GM18909 (cell line): ENCODE data around the gene DESI2.
"Not testable (repeated sequence)": the region's sequence is repeated elsewhere in the genome, so short reads cannot be mapped to it uniquely, and the experiment has no call there.

Experiments
- ATAC-seq: cut with Tn5 transposase; IDR thresholded peaks from one replicate; pipeline ENCODE4 v1.9.1; 2021; ENCODE audit warnings: mild to moderate bottlenecking; ENCODE audit not compliant: unreplicated experiment, poor library complexity

Gene DESI2

GRCh38 chr1:244702620-244703019 is 49.7 kb downstream of the DESI2 start:
- no peak for ATAC-seq

DNA sequence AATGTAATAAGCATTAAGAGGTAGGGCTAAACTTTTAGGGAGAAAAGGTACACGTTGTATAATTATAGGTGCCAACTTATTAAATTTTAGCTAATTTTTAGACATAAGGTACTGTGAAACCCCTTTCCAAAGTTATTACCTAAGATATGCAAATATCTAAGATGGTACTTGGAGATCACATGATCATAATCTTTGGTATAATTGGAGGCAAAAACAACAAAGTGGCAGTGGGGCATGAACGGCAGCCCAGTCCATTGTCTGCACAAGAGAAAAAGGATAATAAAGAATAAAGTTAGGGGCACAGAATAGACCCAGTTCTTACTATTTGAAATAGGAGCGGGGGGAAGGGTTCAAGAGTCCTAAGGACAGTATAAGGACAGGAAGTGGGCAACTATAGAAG is 51.2 kb downstream of the DESI2 start:
- ATAC-seq = no peak

- no peak for ATAC-seq
Observed at GRCh38 chr1:244705261-244706234, 52.6 kb downstream of the DESI2 start.

DNA sequence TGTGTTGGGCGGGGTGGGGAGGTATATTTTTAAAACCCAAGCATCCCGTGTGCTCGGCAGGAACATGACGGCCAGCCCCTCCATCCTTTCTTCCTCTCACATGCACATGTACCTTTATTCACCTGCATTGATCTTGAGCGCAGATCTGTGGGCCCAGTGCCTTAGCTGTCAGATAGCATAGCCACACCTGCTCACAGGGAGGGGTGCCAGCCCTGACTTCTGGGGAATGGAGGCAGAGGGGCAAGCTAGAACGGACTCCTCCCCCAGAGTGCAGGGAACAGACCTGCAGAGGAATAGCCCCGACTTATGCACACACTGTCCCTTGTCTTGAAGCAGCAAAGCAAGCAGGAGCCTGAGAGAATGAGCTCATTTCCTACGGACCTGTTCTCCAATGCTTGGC is 56.1 kb downstream of the DESI2 start:
- no peak for ATAC-seq

DNA sequence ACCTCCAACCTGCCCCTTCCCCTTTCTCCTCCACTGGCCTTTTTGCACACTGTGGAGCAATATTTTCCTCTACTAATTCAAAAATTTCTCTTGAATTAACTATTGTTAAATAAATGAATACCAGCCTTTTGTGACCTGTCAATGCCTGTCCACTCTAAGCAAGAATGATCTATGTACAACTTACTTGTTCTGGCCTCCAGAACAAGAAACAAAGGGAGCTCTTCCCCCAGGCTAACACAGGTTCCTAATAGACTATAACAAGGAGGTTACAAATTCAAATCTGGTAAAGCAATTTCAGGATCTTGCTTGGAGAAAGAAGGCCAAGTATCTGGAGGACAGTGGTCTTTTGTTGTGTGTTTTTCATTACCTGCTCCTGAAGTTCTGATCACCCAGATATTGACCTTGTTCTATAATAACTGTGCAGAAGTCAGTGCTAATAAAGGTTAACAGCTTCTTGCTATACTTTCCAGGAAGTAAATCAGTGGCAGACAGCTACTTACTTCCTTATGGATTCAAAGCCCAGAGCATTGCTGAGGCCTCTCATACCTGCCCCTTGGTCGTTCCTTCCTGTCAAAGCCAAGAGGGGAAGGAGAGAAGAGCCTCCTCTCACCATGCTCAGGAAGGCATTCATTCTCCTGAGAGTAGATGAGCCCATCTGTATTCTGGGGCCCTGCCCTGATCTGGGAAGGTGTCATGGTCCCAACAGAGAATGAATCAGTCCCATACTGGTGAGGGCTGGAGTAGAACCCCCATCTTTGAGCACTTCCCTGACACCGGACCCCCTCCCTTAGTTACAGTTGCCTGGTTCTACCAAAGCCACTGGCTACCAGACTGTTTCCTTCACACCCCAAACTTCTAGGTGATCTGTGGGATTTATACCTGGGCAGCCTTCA is 56.8 kb downstream of the DESI2 start:
- no peak for ATAC-seq

- no peak for ATAC-seq
Observed at GRCh38 chr1:244710474-244711062, 57.6 kb downstream of the DESI2 start.

GRCh38 chr1:244712669-244713068 is 59.7 kb downstream of the DESI2 start:
- no peak for ATAC-seq

- no peak for ATAC-seq
Observed at GRCh38 chr1:244713332-244713731, 60.4 kb downstream of the DESI2 start.

- no peak for ATAC-seq
Observed at GRCh38 chr1:244727871-244728474, 75.0 kb downstream of the DESI2 start.

DNA sequence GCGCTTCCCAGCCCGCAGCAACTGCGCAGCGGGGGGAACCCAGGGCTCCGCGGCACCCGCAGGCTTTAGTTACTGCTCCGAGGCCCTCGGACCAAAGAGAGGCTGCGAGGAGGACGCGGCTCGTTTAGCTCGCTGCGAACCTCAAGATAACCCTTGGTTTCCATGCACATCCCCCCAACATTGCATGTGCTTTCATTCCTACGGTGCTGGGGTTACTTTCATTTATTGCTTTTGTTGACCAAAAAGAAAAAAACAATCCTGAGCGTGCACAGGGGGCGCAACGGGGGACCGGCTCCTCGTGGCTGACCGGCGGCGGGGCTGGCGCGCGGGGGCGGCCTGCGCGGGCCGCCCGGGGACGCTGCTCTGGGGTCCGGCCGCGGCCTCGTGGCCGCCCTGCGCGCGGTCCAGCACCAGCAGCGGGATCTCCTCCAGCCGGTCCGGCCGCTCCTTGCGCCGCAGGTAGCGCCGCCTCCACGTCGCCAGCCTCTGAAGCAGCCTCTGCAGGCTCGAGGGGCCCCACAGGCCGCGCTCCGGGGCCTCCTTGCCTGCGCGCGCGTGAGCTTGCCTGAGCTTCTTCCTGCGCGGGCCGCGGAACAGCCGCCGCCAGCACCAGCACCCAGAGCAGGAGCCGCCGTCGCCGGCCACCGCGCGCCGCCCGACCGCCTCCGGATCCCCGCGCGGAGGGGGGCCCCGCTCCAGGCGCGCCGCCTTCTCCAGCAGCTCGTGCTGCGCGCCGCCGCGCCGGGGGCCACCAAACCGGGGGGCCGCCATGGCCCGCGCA is 77.4 kb downstream of the DESI2 start:
- no peak for ATAC-seq

DNA sequence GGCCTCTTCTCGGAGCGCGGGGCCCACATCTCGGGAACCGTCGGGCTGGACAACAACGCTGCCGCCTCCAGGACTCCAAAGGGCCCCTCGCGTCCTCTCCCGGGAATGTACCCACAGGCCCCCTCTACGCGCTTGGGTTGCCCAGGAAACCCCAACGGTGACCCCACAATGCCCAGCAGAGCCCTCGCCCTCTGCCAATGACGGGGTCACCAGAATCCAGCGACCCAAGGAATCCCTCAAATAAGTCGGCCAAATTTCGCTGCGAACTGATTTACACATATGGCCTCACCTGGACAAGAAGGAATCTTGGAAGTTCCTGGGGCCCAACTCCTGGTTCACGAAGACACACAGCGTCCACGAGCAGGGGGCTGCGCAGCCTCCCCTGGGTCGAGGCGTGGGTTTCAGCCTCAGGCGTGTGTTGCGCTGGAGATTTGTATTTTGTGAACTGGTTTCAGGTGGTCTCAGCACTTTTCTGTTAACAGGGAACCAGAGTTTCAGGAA is 78.1 kb downstream of the DESI2 start:
- no peak for ATAC-seq

DNA sequence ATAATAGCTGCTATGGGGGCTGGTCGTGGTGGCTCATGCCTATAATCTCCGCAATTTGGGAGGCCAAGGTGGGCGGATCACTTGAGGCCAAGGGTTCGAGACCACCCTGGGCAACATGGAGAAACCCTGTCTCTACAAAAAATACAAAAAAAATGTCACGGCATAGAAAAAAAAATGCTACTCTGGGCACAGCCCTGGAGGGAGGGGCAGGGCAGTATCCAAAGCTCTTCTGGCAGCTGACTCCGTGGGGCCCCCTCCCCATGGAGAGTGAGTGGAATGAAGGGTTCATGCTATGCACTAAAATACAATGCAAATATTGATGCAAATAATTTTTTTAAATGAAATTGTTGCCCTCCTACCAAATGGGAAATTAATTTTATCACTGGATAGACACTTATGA is 78.7 kb downstream of the DESI2 start:
- no peak for ATAC-seq

- no peak for ATAC-seq
Observed at GRCh38 chr1:244732851-244733450, 80.0 kb downstream of the DESI2 start.

DNA sequence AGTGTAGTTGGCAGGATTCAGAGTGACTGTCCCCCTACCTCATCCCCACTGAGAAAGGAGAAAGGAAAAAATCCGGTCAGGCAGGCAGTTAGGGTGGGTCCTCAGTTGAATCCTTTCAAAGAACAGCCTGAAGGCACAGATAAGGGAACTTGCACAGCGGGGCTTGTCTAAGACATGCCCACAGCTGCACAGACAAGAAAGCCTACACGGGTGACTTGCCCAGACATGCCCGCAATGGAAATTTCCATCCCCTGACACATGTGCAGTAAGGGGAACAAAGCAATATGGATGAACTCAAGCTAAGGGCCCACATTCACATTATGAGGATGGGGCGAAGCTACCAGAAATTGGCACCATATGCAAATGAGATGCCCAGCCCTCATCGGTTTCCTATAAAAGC is 82.5 kb downstream of the DESI2 start:
- ATAC-seq = no peak

DNA sequence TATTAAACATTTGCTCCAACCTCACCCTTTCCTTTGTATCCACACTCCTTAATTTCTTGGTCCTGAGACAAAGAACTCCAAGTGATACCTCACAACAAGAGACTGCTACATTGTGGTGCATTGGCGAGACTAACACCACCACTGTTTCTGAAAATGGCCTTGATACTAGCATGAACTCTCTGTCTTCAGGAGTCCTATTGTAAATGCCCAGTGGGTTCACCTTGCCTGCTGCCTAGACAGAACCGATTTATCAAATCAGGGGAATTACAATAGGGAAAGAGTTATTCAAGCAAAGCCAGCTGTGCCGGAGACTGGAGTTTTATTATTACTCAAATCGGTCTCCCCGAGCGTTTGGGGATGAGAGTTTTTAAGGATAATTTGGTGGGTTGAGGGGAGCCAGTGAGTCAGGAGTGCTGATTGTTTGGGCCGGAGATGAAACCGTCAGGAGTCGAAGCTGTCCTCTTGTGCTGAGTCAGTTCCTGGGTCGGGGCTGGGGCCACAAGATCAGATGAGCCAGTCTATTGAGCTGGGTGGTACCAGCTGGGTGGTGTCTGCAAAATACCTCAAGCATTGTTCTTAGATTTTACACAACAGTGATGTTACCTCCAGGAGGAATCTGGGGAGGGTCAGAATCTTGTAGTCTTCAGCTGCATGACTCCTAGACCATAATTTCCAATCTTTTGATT is 83.1 kb downstream of the DESI2 start:
- ATAC-seq = no peak

- ATAC-seq = not testable (repeated sequence)
Observed at GRCh38 chr1:244739140-244739539, 86.2 kb downstream of the DESI2 start.

- not testable (repeated sequence) for ATAC-seq
Observed at GRCh38 chr1:244740027-244740617, 87.2 kb downstream of the DESI2 start.

- no peak for ATAC-seq
Observed at GRCh38 chr1:244741692-244742091, 88.8 kb downstream of the DESI2 start.
